HepG2 (cell line): ENCODE results near the gene MESD. TPM values are rescaled to one million over a fixed set of nuclear protein-coding genes. Genes with fewer than 3 reads are reported as not detected.

Experiments used
- CHD2 ChIP-seq: IDR thresholded peaks from 2 replicates; pipeline ENCODE4 v1.6.1; 2011; ENCODE audit warnings: low read depth, low read length, improper control_type of control experiment
- FOXA3 ChIP-seq: IDR thresholded peaks from 2 replicates; pipeline ENCODE4 v1.6.1; 2016; ENCODE audit warnings: missing genetic modification reagents, missing compliant biosample characterization
- HOXA3 ChIP-seq: sonication (generic); formaldehyde crosslinking; IDR thresholded peaks from 2 replicates; pipeline ENCODE4 v1.5.0; 2020; ENCODE audit warnings: missing genetic modification reagents
- ZNF343 ChIP-seq: sonication (generic); formaldehyde crosslinking; IDR thresholded peaks from 2 replicates; pipeline ENCODE4 v1.4.0; 2020; ENCODE audit warnings: mild to moderate bottlenecking, missing genetic modification reagents
- polyA plus RNA-seq, 8 experiments: library from polyadenylated mRNA; depleted of rRNA in 3 of 8; stranded (reverse) in 7 of 8; unstranded in 1 of 8; fragments of >200 nt; fragmentation: Illumina TruSeq in 4 of 8; extraction: Trizol in 4 of 8; gene quantifications; 2 replicates each; pipeline versions ENCODE4 v1.2.1 to v1.2.3, GENCODE V29; 2011 to 2016; ENCODE audit warnings: low read depth in 4 of 8, missing spikeins in 1 of 8, mixed read lengths in 1 of 8; ENCODE audit not compliant: insufficient read depth in 1 of 8
- total RNA-seq, 5 experiments: library from RNA; depleted of rRNA; stranded (reverse); fragments of >200 nt; fragmentation: Illumina TruSeq; extraction: Trizol; gene quantifications; 2 replicates each; pipeline ENCODE4 v1.2.3, GENCODE V29; 2016; ENCODE audit warnings: low read depth in 1 of 5
- TF ChIP-seq, protein P1 (sequence below): sonication (generic); formaldehyde crosslinking; IDR thresholded peaks from 2 replicates; pipeline ENCODE4 v1.5.1; 2020; ENCODE audit warnings: mild to moderate bottlenecking, missing genetic modification reagents
- TF ChIP-seq, protein P2 (sequence below): IDR thresholded peaks from 2 replicates; pipeline ENCODE4 v1.6.1; 2012; ENCODE audit warnings: low read length, improper control_type of control experiment

Gene MESD
- total and polyA plus RNA-seq, 2 of the 13 experiments (the other 11 are each of a cell fraction or from before 2014, with no cell fraction given): 18.0 to 46.2 TPM

DNA sequence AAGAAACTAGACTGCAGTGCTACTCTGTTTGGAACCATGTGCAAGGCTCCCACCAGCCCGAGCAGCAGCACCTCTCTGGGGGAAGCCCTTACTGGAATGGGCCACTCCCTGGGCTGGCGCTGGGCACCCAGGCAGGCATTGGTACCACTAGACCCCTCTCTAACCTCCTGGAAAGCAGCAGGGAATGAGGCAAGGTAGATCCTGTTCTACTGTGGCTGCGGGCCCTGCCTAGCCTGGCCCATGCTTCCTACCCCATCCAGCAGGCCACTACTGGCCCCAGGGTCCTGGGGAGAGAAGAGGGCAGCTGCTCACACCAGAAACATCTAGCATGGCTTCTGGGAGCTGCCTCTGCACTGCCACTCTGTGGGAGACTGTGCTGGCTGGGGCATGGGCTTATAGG lies 44.8 kb downstream of the MESD start (continued):
- TF ChIP-seq, protein P1, sequence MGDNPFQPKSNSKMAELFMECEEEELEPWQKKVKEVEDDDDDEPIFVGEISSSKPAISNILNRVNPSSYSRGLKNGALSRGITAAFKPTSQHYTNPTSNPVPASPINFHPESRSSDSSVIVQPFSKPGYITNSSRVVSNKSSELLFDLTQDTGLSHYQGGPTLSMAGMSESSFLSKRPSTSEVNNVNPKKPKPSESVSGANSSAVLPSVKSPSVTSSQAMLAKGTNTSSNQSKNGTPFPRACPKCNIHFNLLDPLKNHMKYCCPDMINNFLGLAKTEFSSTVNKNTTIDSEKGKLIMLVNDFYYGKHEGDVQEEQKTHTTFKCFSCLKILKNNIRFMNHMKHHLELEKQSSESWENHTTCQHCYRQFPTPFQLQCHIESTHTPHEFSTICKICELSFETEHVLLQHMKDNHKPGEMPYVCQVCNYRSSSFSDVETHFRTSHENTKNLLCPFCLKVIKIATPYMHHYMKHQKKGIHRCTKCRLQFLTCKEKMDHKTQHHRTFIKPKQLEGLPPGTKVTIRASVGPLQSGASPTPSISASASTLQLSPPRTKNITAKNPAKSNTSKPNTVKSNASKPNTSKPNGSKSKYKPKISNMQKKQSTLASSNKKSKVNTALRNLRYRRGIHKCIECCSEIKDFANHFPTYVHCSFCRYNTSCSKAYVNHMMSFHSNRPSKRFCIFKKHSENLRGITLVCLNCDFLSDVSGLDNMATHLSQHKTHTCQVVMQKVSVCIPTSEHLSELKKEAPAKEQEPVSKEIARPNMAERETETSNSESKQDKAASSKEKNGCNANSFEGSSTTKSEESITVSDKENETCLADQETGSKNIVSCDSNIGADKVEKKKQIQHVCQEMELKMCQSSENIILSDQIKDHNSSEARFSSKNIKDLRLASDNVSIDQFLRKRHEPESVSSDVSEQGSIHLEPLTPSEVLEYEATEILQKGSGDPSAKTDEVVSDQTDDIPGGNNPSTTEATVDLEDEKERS (CRISPR knock-in tag): no peak
- TF ChIP-seq ZNF343 (no peak), HOXA3 (CRISPR knock-in tag) (no peak), CHD2 (no peak), FOXA3 (CRISPR knock-in tag) (no peak)
- TF ChIP-seq, protein P2, sequence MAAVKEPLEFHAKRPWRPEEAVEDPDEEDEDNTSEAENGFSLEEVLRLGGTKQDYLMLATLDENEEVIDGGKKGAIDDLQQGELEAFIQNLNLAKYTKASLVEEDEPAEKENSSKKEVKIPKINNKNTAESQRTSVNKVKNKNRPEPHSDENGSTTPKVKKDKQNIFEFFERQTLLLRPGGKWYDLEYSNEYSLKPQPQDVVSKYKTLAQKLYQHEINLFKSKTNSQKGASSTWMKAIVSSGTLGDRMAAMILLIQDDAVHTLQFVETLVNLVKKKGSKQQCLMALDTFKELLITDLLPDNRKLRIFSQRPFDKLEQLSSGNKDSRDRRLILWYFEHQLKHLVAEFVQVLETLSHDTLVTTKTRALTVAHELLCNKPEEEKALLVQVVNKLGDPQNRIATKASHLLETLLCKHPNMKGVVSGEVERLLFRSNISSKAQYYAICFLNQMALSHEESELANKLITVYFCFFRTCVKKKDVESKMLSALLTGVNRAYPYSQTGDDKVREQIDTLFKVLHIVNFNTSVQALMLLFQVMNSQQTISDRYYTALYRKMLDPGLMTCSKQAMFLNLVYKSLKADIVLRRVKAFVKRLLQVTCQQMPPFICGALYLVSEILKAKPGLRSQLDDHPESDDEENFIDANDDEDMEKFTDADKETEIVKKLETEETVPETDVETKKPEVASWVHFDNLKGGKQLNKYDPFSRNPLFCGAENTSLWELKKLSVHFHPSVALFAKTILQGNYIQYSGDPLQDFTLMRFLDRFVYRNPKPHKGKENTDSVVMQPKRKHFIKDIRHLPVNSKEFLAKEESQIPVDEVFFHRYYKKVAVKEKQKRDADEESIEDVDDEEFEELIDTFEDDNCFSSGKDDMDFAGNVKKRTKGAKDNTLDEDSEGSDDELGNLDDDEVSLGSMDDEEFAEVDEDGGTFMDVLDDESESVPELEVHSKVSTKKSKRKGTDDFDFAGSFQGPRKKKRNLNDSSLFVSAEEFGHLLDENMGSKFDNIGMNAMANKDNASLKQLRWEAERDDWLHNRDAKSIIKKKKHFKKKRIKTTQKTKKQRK: no peak
